ENCODE results near the gene ACKR3.

GRCh38 chr2:236625156-236625690 lies 55.6 kb downstream of the ACKR3 start:
- TF ChIP-seq POLR2AphosphoS5 (IDR thresholded peaks at IDR 0.05) (no peak), CTCF (IDR thresholded peaks at IDR 0.05) (no peak)
